Stimulated activated effector memory CD8-positive, alpha-beta T cell treated with anti-CD3 and anti-CD28 coated beads, Interleukin-12 subunit alpha, Interleukin-12 subunit beta, amount 100 ng/mL, for 72 hours (primary cell): Measurements from ENCODE around the gene GPR161.

Experiments
- ATAC-seq: fragments of 150-1000 bp; cut with Tn5 transposase; 2 replicates; pipeline ENCODE4 v1.10.0; 2021
- DNase-seq, 2 donors: peaks; one replicate each; pipeline ENCODE4 v3.0.0; 2021 to 2022; ENCODE audit warnings: low spot score in 2 of 2
- H3K27ac Mint-ChIP-seq: one replicate; pipeline ENCODE4 v1.8.0; 2022; ENCODE audit warnings: mild to moderate bottlenecking, mixed read lengths
- H3K36me3 Mint-ChIP-seq: one replicate; pipeline ENCODE4 v1.8.0; 2022; ENCODE audit warnings: mild to moderate bottlenecking, mixed read lengths
- H3K4me1 Mint-ChIP-seq: one replicate; pipeline ENCODE4 v1.8.0; 2022; ENCODE audit warnings: mixed read lengths
- H3K4me3 Mint-ChIP-seq: one replicate; pipeline ENCODE4 v1.8.0; 2022; ENCODE audit warnings: mild to moderate bottlenecking, mixed read lengths
- H3K9me3 Mint-ChIP-seq: one replicate; pipeline ENCODE4 v1.8.0; 2022; ENCODE audit warnings: mixed read lengths

GPR161 gene

GRCh38 chr1:168089326-168089978 lies 47.3 kb downstream of the GPR161 start:
- Mint-ChIP-seq H3K4me1 (no peaks in the 10 kb centered on the region), H3K9me3 (no peaks in the 10 kb centered on the region), H3K4me3 (no peak overlapping the region), H3K36me3 (no peaks in the 10 kb centered on the region), H3K27ac (no peak overlapping the region)
- ATAC-seq = no peak
- DNase-seq = no peak

- Mint-ChIP-seq H3K36me3 (no peaks in the 10 kb centered on the region), H3K4me3 (no peak overlapping the region), H3K9me3 (no peaks in the 10 kb centered on the region), H3K4me1 (no peaks in the 10 kb centered on the region), H3K27ac (no peak overlapping the region)
- DNase-seq (peak in 1 of 2 donors; percentile 38), ATAC-seq (no peak)
Observed at GRCh38 chr1:168088511-168089325, 48.0 kb downstream of the GPR161 start.

GRCh38 chr1:168087696-168088095 lies 49.0 kb downstream of the GPR161 start:
- Mint-ChIP-seq H3K27ac (no peak overlapping the region), H3K4me3 (no peak overlapping the region), H3K4me1 (no peaks in the 10 kb centered on the region), H3K36me3 (no peaks in the 10 kb centered on the region), H3K9me3 (no peaks in the 10 kb centered on the region)
- ATAC-seq (no peak), DNase-seq (no peak)

- no peak for ATAC-seq
- H3K4me1 Mint-ChIP-seq = no peaks in the 10 kb centered on the region
- no peak overlapping the region for H3K4me3 Mint-ChIP-seq
- no peak for DNase-seq
- H3K36me3 Mint-ChIP-seq = no peaks in the 10 kb centered on the region
- no peaks in the 10 kb centered on the region for H3K9me3 Mint-ChIP-seq
- no peak overlapping the region for H3K27ac Mint-ChIP-seq
Observed at GRCh38 chr1:168086438-168086837, 50.3 kb downstream of the GPR161 start.

- no peak overlapping the region for H3K4me3 Mint-ChIP-seq
Observed at GRCh38 chr1:168085401-168085872, 51.3 kb downstream of the GPR161 start.

GRCh38 chr1:168084396-168085231 lies 52.1 kb downstream of the GPR161 start:
- DNase-seq (peak; percentile 56 to 83), ATAC-seq (peak; percentile 69)
- no peak overlapping the region for H3K27ac Mint-ChIP-seq
- no peaks in the 10 kb centered on the region for H3K36me3 Mint-ChIP-seq
- no peaks in the 10 kb centered on the region for H3K4me1 Mint-ChIP-seq
- no peak overlapping the region for H3K4me3 Mint-ChIP-seq
- H3K9me3 Mint-ChIP-seq = no peaks in the 10 kb centered on the region

More at GRCh38 chr1:168085401-168085872, 51.3 kb downstream of the GPR161 start:
- Mint-ChIP-seq H3K9me3 (no peaks in the 10 kb centered on the region), H3K4me1 (no peaks in the 10 kb centered on the region), H3K36me3 (no peaks in the 10 kb centered on the region), H3K27ac (no peak overlapping the region)
- peak in 1 of 2 donors; percentile 44 for DNase-seq
- ATAC-seq = no peak

GRCh38 chr1:168083456-168084325 lies 53.0 kb downstream of the GPR161 start:
- no peak overlapping the region for H3K27ac Mint-ChIP-seq
- DNase-seq (peak in 1 of 2 donors; percentile 35), ATAC-seq (no peak)
- H3K4me3 Mint-ChIP-seq = no peak overlapping the region
- H3K36me3 Mint-ChIP-seq = no peaks in the 10 kb centered on the region
- H3K9me3 Mint-ChIP-seq = no peaks in the 10 kb centered on the region
- H3K4me1 Mint-ChIP-seq = no peaks in the 10 kb centered on the region

- Mint-ChIP-seq H3K4me1 (no peaks in the 10 kb centered on the region), H3K9me3 (no peaks in the 10 kb centered on the region), H3K36me3 (no peaks in the 10 kb centered on the region), H3K4me3 (no peak overlapping the region), H3K27ac (peak overlapping the region; percentile 7)
- DNase-seq (peak; percentile 47 to 84), ATAC-seq (peak; percentile 81)
Observed at GRCh38 chr1:168082008-168082876, 54.5 kb downstream of the GPR161 start.

- H3K4me3 Mint-ChIP-seq = no peak overlapping the region
- peaks cover 6% of the 10 kb centered on the region for H3K36me3 Mint-ChIP-seq
- no peaks in the 10 kb centered on the region for H3K9me3 Mint-ChIP-seq
- H3K27ac Mint-ChIP-seq = peak overlapping the region; percentile 7
- DNase-seq (peak in 1 of 2 donors; percentile 42), ATAC-seq (no peak)
- no peaks in the 10 kb centered on the region for H3K4me1 Mint-ChIP-seq
Observed at GRCh38 chr1:168081373-168082007, 55.2 kb downstream of the GPR161 start.

- DNase-seq (no peak), ATAC-seq (no peak)
- Mint-ChIP-seq H3K36me3 (peaks cover 22% of the 10 kb centered on the region), H3K4me3 (no peak overlapping the region), H3K9me3 (no peaks in the 10 kb centered on the region), H3K4me1 (no peaks in the 10 kb centered on the region), H3K27ac (no peak overlapping the region)
Observed at GRCh38 chr1:168079761-168080160, 57.0 kb downstream of the GPR161 start.

- ATAC-seq = no peak
- Mint-ChIP-seq H3K9me3 (no peaks in the 10 kb centered on the region), H3K36me3 (peaks cover 91% of the 10 kb centered on the region), H3K4me3 (no peak overlapping the region), H3K4me1 (no peaks in the 10 kb centered on the region), H3K27ac (no peak overlapping the region)
- DNase-seq = no peak
Observed at GRCh38 chr1:168069384-168069783, 67.3 kb downstream of the GPR161 start.

GRCh38 chr1:168065506-168065905 lies 71.2 kb downstream of the GPR161 start:
- Mint-ChIP-seq H3K4me3 (no peak overlapping the region), H3K4me1 (no peaks in the 10 kb centered on the region), H3K27ac (no peak overlapping the region), H3K9me3 (no peaks in the 10 kb centered on the region), H3K36me3 (peaks cover 74% of the 10 kb centered on the region)
- DNase-seq = no peak
- no peak for ATAC-seq

GRCh38 chr1:168064216-168064615 lies 72.5 kb downstream of the GPR161 start:
- no peak for ATAC-seq
- no peak overlapping the region for H3K4me3 Mint-ChIP-seq
- no peaks in the 10 kb centered on the region for H3K4me1 Mint-ChIP-seq
- no peak for DNase-seq
- H3K27ac Mint-ChIP-seq = no peak overlapping the region
- no peaks in the 10 kb centered on the region for H3K9me3 Mint-ChIP-seq
- peaks cover 61% of the 10 kb centered on the region for H3K36me3 Mint-ChIP-seq
